Gastroesophageal sphincter (tissue), 3 donors: ENCODE results near the gene FREY1.

ENCODE experiments used
- CTCF ChIP-seq, 4 experiments: fragments of 200-600 bp in 2 of 4; fragments of 450-650 bp in 2 of 4; sonication (generic) in 1 of 4; IDR thresholded peaks; one replicate each; pipeline ENCODE4 v1.5.1; 2017 to 2019; ENCODE audit warnings: antibody characterized with exemption in 4 of 4, mild to moderate bottlenecking in 2 of 4, moderate library complexity in 2 of 4
- EP300 ChIP-seq: sonication (generic); formaldehyde crosslinking; IDR thresholded peaks from one replicate; pipeline ENCODE4 v1.6.1; 2017; ENCODE audit warnings: antibody characterized with exemption, mild to moderate bottlenecking
- POLR2A ChIP-seq, 2 donors: fragments of 450-650 bp; IDR thresholded peaks; one replicate each; pipeline ENCODE4 v1.6.1; 2017; ENCODE audit warnings: antibody characterized with exemption in 2 of 2, mild to moderate bottlenecking in 2 of 2, moderate library complexity in 1 of 2
- POLR2AphosphoS5 ChIP-seq: sonication (generic); formaldehyde crosslinking; IDR thresholded peaks from one replicate; pipeline ENCODE4 v1.6.1; 2017; ENCODE audit warnings: antibody characterized with exemption

- TF ChIP-seq CTCF (IDR thresholded peaks at IDR 0.05) (no peak), POLR2AphosphoS5 (no peak), POLR2A (IDR thresholded peaks at IDR 0.05) (no peak), EP300 (no peak)
These were observed 32.8 kb upstream of the FREY1 start for GRCh38 chr11:45939836-45940235.
